Tibial artery (tissue), 4 donors: ENCODE data around the gene SULT1C2.

Source experiments
- DNase-seq, 2 donors: peaks; one replicate each; pipeline ENCODE4 v3.0.0-alpha.2; 2019
- H3K27ac ChIP-seq, 2 donors: fragments of 200-600 bp; sonication (generic) in 1 of 2; 1 replicate in 1 of 2; 2 replicates in 1 of 2; pipeline ENCODE4 v1.5.1; 2018 to 2019; ENCODE audit warnings: mild to moderate bottlenecking in 1 of 2
- H3K27me3 ChIP-seq, 2 donors: fragments of 200-600 bp; sonication (generic) in 1 of 2; one replicate each; pipeline versions ENCODE4 v1.5.1 to v1.6.0; 2016 to 2019
- H3K36me3 ChIP-seq, 3 donors: fragments of 200-600 bp; sonication (generic) in 2 of 3; one replicate each; pipeline ENCODE4 v1.5.1; 2016 to 2019; ENCODE audit warnings: mild to moderate bottlenecking in 2 of 3
- H3K4me1 ChIP-seq, 4 donors: fragments of 200-600 bp; sonication (generic) in 2 of 4; 1 replicate in 3 of 4; 2 replicates in 1 of 4; pipeline ENCODE4 v1.5.1; 2016 to 2019
- H3K4me3 ChIP-seq, 2 donors: fragments of 200-600 bp; sonication (generic) in 1 of 2; 1 replicate in 1 of 2; 2 replicates in 1 of 2; pipeline ENCODE4 v1.5.1; 2018 to 2019; ENCODE audit warnings: mild to moderate bottlenecking in 2 of 2
- H3K9me3 ChIP-seq, 3 donors: fragments of 200-600 bp; sonication (generic) in 1 of 3; one replicate each; pipeline ENCODE4 v1.5.1; 2016 to 2019
- CTCF ChIP-seq, 2 experiments: fragments of 200-600 bp in 1 of 2; fragments of 450-650 bp in 1 of 2; IDR thresholded peaks; one replicate each; pipeline ENCODE4 v1.5.1; 2017 to 2019; ENCODE audit warnings: antibody characterized with exemption in 2 of 2, mild to moderate bottlenecking in 1 of 2, moderate library complexity in 1 of 2
- intact Hi-C: fragments of 100-400 bp; cut with DNase I; formaldehyde crosslinking; loops from one replicate; pipeline ENCODE4 v1.15.0; 2023; ENCODE audit warnings: low total_unique reads

SULT1C2 gene

GRCh38 chr2:108267101-108267500 lies 21.6 kb upstream of the SULT1C2 start:
- DNase-seq: no peak
- no peaks in the 10 kb centered on the region for H3K27me3 ChIP-seq
- intact Hi-C loops: no loop called here
- TF ChIP-seq CTCF (IDR thresholded peaks at IDR 0.05): no peak
- peaks cover 0 to 16% (median 0%) of the 10 kb centered on the region in 4 donors for H3K4me1 ChIP-seq
- H3K4me3 ChIP-seq: no peak overlapping the region
- peak overlapping the region; percentile 43 to 51 for H3K27ac ChIP-seq
- no peaks in the 10 kb centered on the region for H3K9me3 ChIP-seq
- H3K36me3 ChIP-seq: no peaks in the 10 kb centered on the region

GRCh38 chr2:108268001-108268400 lies 20.7 kb upstream of the SULT1C2 start:
- no peak for DNase-seq
- no peaks in the 10 kb centered on the region for H3K36me3 ChIP-seq
- peak overlapping the region; percentile 43 to 51 for H3K27ac ChIP-seq
- peaks cover 0 to 24% (median 0%) of the 10 kb centered on the region in 4 donors for H3K4me1 ChIP-seq
- intact Hi-C loops: no loop called here
- no peak overlapping the region for H3K4me3 ChIP-seq
- no peaks in the 10 kb centered on the region for H3K27me3 ChIP-seq
- no peak for TF ChIP-seq CTCF (IDR thresholded peaks at IDR 0.05)
- H3K9me3 ChIP-seq: no peaks in the 10 kb centered on the region

GRCh38 chr2:108270346-108270745 lies 18.3 kb upstream of the SULT1C2 start:
- H3K4me3 ChIP-seq: no peak overlapping the region
- no peak overlapping the region for H3K27ac ChIP-seq
- H3K36me3 ChIP-seq: no peaks in the 10 kb centered on the region
- H3K9me3 ChIP-seq: no peaks in the 10 kb centered on the region
- TF ChIP-seq CTCF (IDR thresholded peaks at IDR 0.05): no peak
- peaks cover 0 to 24% (median 0%) of the 10 kb centered on the region in 4 donors for H3K4me1 ChIP-seq
- H3K27me3 ChIP-seq: no peaks in the 10 kb centered on the region
- intact Hi-C loops: no loop called here
- no peak for DNase-seq

- no peaks in the 10 kb centered on the region for H3K27me3 ChIP-seq
- DNase-seq: no peak
- no peaks in the 10 kb centered on the region for H3K36me3 ChIP-seq
- H3K27ac ChIP-seq: peak overlapping the region; percentile 42 to 57
- intact Hi-C loops: no loop called here
- peaks cover 0 to 24% (median 0%) of the 10 kb centered on the region in 4 donors for H3K4me1 ChIP-seq
- H3K4me3 ChIP-seq: no peak overlapping the region
- no peak for TF ChIP-seq CTCF (IDR thresholded peaks at IDR 0.05)
- H3K9me3 ChIP-seq: no peaks in the 10 kb centered on the region
Measured at GRCh38 chr2:108270768-108271506, 17.8 kb upstream of the SULT1C2 start.

- no peaks in the 10 kb centered on the region for H3K36me3 ChIP-seq
- DNase-seq: peak; percentile 38 to 44
- intact Hi-C loops: no loop called here
- peak overlapping the region; percentile 25 to 32 for H3K4me3 ChIP-seq
- H3K27me3 ChIP-seq: no peaks in the 10 kb centered on the region
- no peak for TF ChIP-seq CTCF (IDR thresholded peaks at IDR 0.05)
- H3K9me3 ChIP-seq: no peaks in the 10 kb centered on the region
- peak overlapping the region; percentile 42 to 57 for H3K27ac ChIP-seq
- H3K4me1 ChIP-seq: peaks cover 0 to 24% (median 0%) of the 10 kb centered on the region in 4 donors
Measured at GRCh38 chr2:108271691-108272253, 16.9 kb upstream of the SULT1C2 start.
